ENCODE data around the gene ARHGAP33.
"Not testable (repeated sequence)": the region's sequence is repeated elsewhere in the genome, so short reads cannot be mapped to it uniquely, and the experiment has no call there.

Gene ARHGAP33

GRCh38 chr19:35793381-35794165 lies 18.2 kb downstream of the ARHGAP33 start:
- H3K4me3 ChIP-seq (ENCODE audit: low read depth, low read length) = no peak overlapping the region

DNA sequence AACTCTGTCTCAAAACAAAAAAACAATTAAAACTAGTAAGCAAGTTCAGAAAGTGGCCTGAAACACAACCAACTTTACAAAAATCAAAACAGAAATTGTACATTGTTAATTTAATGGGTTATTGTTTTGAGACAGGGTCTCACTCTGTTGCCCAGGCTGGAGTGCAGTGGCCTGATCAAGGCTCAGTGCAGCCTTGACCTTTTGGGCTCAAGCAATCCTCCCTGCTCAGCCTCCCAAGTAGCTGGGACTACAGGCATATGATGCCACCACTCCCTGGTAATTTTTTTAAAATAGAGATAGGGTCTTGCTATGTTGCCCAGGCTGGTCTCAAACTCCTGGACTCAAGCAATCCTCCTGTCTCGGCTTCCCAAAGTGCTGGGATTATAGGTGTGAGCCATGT lies 20.2 kb downstream of the ARHGAP33 start:
- not testable (repeated sequence) for H3K4me3 ChIP-seq (ENCODE audit: low read depth, low read length)

More at GRCh38 chr19:35793381-35794165, 18.2 kb downstream of the ARHGAP33 start:
- TF ChIP-seq CTCF (IDR thresholded peaks at IDR 0.05; ENCODE audit: low read depth, low read length) = no peak

DNA sequence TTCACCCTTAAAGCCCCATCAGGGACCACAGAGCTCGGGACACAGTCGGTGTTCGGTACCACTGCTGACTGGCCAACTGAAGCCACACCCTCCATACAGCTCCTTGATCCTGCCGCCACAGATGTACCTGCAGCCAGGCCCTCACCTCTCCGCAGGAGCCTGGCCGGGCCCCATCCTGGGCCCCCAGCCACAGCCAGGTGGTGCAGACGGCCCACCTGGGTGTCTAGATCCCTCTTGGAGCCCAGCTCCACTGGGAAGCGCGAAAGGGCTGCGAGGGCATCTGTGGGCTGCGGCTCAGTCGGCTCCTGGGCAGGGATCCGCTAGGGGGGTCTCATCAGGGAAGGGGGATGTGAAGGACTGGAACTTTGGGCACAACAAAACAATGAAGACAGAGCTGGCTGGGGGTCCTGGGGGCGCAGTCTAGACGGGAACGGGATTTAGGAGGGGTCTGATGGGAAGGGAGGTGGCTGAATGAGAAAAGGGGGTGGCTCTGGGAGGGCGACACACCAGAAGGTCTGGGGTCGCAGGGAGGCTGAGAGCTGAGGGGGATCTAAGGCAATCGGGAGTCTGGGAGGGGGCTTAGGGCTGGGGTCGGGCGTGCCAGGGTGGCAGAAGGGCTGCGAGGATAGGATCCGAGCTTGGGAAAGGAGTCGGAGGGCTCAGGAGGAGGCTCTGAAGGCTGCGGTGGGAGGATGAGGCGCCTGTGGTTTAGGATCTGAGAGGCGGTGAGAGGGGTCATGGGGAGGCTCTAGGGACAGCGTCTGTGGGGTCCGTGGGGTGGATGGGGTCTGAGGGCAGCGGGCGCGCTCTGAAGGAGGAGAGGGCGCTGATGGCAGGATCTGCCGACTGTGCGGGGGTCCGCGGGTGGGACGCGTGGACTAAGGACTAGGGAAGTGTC lies 21.5 kb downstream of the ARHGAP33 start:
- no peak overlapping the region for H3K4me3 ChIP-seq (ENCODE audit: low read depth, low read length)
- no peak for TF ChIP-seq CTCF (IDR thresholded peaks at IDR 0.05; ENCODE audit: low read depth, low read length)

DNA sequence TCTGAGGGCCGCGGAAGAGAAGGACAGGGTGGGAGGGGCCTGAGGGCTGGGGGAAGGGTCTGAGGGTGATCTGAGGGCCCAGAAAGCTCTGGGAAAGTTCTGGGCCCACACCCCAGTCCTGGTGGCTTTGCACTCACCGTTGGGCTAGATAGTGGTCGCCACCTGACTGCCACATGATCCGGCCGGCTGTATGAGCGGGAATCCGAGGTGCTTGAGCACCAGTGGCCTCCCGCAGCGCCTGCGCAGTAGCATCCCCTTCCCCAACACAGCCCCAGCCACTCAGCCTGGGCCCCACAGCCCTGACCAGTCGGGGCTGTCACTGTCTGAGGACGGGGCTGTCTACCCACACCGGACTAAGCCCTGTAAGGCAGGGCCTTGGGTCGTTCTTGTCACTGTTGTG lies 22.3 kb downstream of the ARHGAP33 start:
- no peak for TF ChIP-seq CTCF (IDR thresholded peaks at IDR 0.05; ENCODE audit: low read depth, low read length)
- no peak overlapping the region for H3K4me3 ChIP-seq (ENCODE audit: low read depth, low read length)

- H3K4me3 ChIP-seq (ENCODE audit: low read depth, low read length) = no peak overlapping the region
- no peak for TF ChIP-seq CTCF (IDR thresholded peaks at IDR 0.05; ENCODE audit: low read depth, low read length)
These were observed 26.5 kb downstream of the ARHGAP33 start for GRCh38 chr19:35801828-35802227.

- H3K4me3 ChIP-seq (ENCODE audit: low read depth, low read length) = no peak overlapping the region
- no peak for TF ChIP-seq CTCF (IDR thresholded peaks at IDR 0.05; ENCODE audit: low read depth, low read length)
These were observed 30.2 kb downstream of the ARHGAP33 start for GRCh38 chr19:35805526-35806102.

- H3K4me3 ChIP-seq (ENCODE audit: low read depth, low read length) = no peak overlapping the region
- TF ChIP-seq CTCF (IDR thresholded peaks at IDR 0.05; ENCODE audit: low read depth, low read length) = no peak
These were observed 31.2 kb downstream of the ARHGAP33 start for GRCh38 chr19:35806597-35806996.

All from WI38 (cell line).